DOHH2 (cell line): ENCODE measurements around the gene RYR2.

Experiments
- H3F3A ChIP-seq: fragments of 200-600 bp; sonication (generic), shearing (Covaris generic); 2 replicates; pipeline ENCODE4 v1.6.0; 2016; ENCODE audit warnings: antibody characterized with exemption, mild to moderate bottlenecking; ENCODE audit not compliant: control insufficient read depth, insufficient read depth
- H3K27ac ChIP-seq: fragments of 200-600 bp; sonication (generic); 2 replicates; pipeline ENCODE4 v1.5.1; 2014; ENCODE audit warnings: low read depth, mild to moderate bottlenecking, low read length, moderate library complexity
- H3K27me3 ChIP-seq: fragments of 200-600 bp; sonication (generic); 2 replicates; pipeline ENCODE4 v1.6.1; 2014; ENCODE audit warnings: mild to moderate bottlenecking, low read length, mixed read lengths; ENCODE audit not compliant: control insufficient read depth
- H3K36me3 ChIP-seq: fragments of 200-600 bp; sonication (generic); 2 replicates; pipeline ENCODE4 v1.6.1; 2014; ENCODE audit warnings: mild to moderate bottlenecking, low read length, moderate library complexity, mixed read lengths; ENCODE audit not compliant: control insufficient read depth
- H3K4me1 ChIP-seq: fragments of 200-600 bp; sonication (generic); 2 replicates; pipeline ENCODE4 v1.6.1; 2014; ENCODE audit warnings: mild to moderate bottlenecking, low read length, mixed read lengths; ENCODE audit not compliant: control insufficient read depth
- H3K4me2 ChIP-seq: fragments of 200-600 bp; sonication (generic); 2 replicates; pipeline ENCODE4 v1.6.0; 2014; ENCODE audit warnings: mild to moderate bottlenecking, low read length, moderate library complexity
- H3K4me3 ChIP-seq: fragments of 200-600 bp; sonication (generic); 2 replicates; pipeline ENCODE4 v1.5.1; 2014; ENCODE audit warnings: mild to moderate bottlenecking, low read length, mixed read lengths
- H3K79me2 ChIP-seq: fragments of 200-600 bp; sonication (generic); 2 replicates; pipeline ENCODE4 v1.6.1; 2014; ENCODE audit warnings: mild to moderate bottlenecking, low read length, mixed read lengths; ENCODE audit not compliant: control insufficient read depth
- H3K9me2 ChIP-seq: fragments of 200-600 bp; sonication (generic); replicated peaks from 2 replicates; pipeline ENCODE4 v1.6.1; 2014; ENCODE audit warnings: mild to moderate bottlenecking, low read length, mixed read lengths; ENCODE audit not compliant: control insufficient read depth
- H3K9me3 ChIP-seq: fragments of 200-600 bp; sonication (generic); 2 replicates; pipeline ENCODE4 v1.6.1; 2014; ENCODE audit warnings: antibody characterized with exemption, low read length, mixed read lengths; ENCODE audit not compliant: control insufficient read depth, insufficient read depth
- H4K20me1 ChIP-seq: fragments of 200-600 bp; sonication (generic); 2 replicates; pipeline ENCODE4 v1.6.0; 2014; ENCODE audit warnings: low read depth, mild to moderate bottlenecking, antibody characterized with exemption, low read length, moderate library complexity; ENCODE audit not compliant: control insufficient read depth, insufficient read depth
- CTCF ChIP-seq: fragments of 200-600 bp; sonication (generic); IDR thresholded peaks from one replicate; pipeline ENCODE4 v1.5.1; 2014; ENCODE audit warnings: antibody characterized with exemption, mild to moderate bottlenecking, low read depth, low read length; ENCODE audit not compliant: poor library complexity, severe bottlenecking
- EZH2phosphoT487 ChIP-seq: fragments of 200-600 bp; sonication (generic); IDR thresholded peaks from 2 replicates; pipeline ENCODE4 v1.6.1; 2017; ENCODE audit warnings: borderline replicate concordance, mild to moderate bottlenecking, antibody characterized with exemption, low read length, moderate library complexity, mixed read lengths

RYR2 gene

DNA sequence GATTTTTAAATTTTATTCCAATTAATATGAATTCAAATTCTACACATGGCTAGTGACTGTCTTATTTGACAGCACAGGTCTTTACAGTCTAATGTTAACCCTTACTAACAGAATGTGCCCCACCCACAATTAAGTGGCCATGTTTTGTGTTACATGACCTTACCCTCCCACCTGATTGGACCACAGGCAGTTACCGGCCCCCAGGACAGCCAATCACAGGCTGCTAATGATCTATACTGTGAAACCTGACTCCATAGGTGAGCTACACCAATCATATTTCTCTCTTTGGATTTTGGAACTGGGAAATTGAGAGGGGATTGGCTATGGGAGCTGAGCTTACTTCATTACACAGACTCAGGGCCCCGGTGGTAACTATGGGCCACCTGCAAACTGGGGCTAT, 821.2 kb downstream of the RYR2 start:
- Histone ChIP-seq H3K4me1 (no peaks in the 10 kb centered on the region), H3K27me3 (no peaks in the 10 kb centered on the region), H3K79me2 (no peaks in the 10 kb centered on the region), H3K9me3 (no peaks in the 10 kb centered on the region), H3K4me2 (no peak overlapping the region), H3F3A (no peaks in the 10 kb centered on the region), H4K20me1 (no peaks in the 10 kb centered on the region), H3K4me3 (no peak overlapping the region), H3K9me2 (no peaks in the 10 kb centered on the region), H3K27ac (no peak overlapping the region), H3K36me3 (no peaks in the 10 kb centered on the region)
- no peak for TF ChIP-seq EZH2phosphoT487
- no peak for TF ChIP-seq CTCF

DNA sequence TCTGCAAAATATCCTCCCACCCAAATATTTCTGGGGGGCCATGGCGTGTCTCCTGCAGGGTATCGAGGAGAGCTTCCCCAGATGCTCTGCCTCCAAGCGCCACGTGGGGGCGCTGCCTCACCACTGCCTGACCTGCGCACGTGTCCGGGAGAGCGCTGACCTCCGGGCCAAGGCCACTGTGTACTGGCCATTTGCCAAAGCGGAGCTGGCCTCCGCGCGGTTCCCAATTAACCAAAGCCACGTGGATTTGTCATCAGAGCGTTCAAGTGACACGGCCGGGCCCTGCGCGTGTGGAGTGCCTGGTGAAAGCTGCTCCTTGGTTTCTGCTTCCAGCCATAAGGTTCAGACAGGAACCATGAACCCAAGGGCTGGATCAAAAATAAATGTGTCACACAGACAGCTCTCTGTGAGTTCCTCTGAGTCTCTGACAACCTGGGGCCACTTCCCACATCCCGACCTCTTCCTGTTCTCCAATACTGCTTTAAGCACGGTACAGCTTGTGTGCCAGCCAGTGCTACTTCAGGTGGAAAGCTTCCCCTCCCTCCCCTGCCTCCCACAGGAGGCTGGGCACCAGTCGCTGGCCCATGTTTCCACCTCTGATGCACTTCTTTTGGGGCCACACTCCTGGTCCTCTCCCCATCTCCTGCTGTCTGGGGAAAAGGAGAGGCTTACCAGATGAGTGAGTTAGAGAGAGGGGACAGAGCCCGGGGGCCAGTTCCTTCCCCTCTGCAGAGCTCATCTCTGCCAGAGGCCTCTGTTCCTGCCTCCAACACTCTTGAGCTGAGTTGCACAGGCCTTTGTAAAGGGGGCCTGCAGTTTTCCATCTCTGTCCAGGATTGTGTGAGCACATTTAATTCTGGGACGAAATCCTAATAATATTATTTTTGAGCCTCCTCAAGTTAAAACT, 822.6 kb downstream of the RYR2 start:
- no peaks in the 10 kb centered on the region for H3K9me3 ChIP-seq
- no peaks in the 10 kb centered on the region for H3K79me2 ChIP-seq
- no peak overlapping the region for H3K4me2 ChIP-seq
- no peaks in the 10 kb centered on the region for H3K36me3 ChIP-seq
- H3K9me2 ChIP-seq: no peaks in the 10 kb centered on the region
- H4K20me1 ChIP-seq: no peaks in the 10 kb centered on the region
- H3K4me3 ChIP-seq: no peak overlapping the region
- H3K27me3 ChIP-seq: no peaks in the 10 kb centered on the region
- H3K27ac ChIP-seq: no peak overlapping the region
- H3K4me1 ChIP-seq: no peaks in the 10 kb centered on the region
- no peaks in the 10 kb centered on the region for H3F3A ChIP-seq
- peak; percentile 66 for TF ChIP-seq CTCF
- TF ChIP-seq EZH2phosphoT487: no peak

DNA sequence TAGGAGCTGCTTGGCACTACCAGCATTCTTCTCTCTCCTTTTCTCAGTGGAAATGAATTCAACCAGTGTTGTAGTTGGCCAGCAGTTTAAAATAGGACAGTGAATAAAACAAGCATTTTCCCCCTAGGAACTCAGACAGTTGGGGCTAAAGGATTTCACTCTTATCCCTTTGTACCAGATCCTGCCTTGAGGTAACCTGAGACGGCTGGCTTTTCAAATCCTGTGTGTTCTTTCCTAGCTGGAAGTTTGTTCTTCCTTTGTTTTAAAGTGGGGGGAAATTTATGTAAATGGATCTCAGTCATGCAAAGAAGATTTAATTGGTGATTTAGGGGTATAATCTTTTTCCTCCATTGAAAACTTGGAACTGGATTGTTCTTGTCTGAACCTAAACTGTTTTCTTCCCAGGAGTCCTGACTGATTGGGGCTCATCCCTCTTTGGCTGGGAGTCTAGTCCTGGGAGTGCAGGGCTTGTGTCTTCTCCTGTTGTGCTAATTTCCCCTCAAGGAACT, 825.5 kb downstream of the RYR2 start:
- no peak for TF ChIP-seq EZH2phosphoT487
- TF ChIP-seq CTCF: no peak
- H3K27ac ChIP-seq: no peak overlapping the region
- no peaks in the 10 kb centered on the region for H3K9me3 ChIP-seq
- H3K4me3 ChIP-seq: no peak overlapping the region
- H3K9me2 ChIP-seq: no peaks in the 10 kb centered on the region
- no peaks in the 10 kb centered on the region for H3F3A ChIP-seq
- no peak overlapping the region for H3K4me2 ChIP-seq
- no peaks in the 10 kb centered on the region for H3K36me3 ChIP-seq
- H3K4me1 ChIP-seq: no peaks in the 10 kb centered on the region
- H3K27me3 ChIP-seq: no peaks in the 10 kb centered on the region
- H3K79me2 ChIP-seq: no peaks in the 10 kb centered on the region
- H4K20me1 ChIP-seq: no peaks in the 10 kb centered on the region
